GM21390 (cell line): ENCODE results near the gene TTC33.
"Not testable (repeated sequence)": the region's sequence is repeated elsewhere in the genome, so short reads cannot be mapped to it uniquely, and the experiment has no call there.

Experiments used
- ATAC-seq: cut with Tn5 transposase; IDR thresholded peaks from one replicate; pipeline ENCODE4 v1.9.1; 2021; ENCODE audit not compliant: unreplicated experiment

Gene TTC33

GRCh38 chr5:40720069-40720468 lies 35.7 kb downstream of the TTC33 start:
- no peak for ATAC-seq

- ATAC-seq = no peak
Measured at GRCh38 chr5:40717281-40717680, 38.5 kb downstream of the TTC33 start.

GRCh38 chr5:40716590-40716989 lies 39.2 kb downstream of the TTC33 start:
- no peak for ATAC-seq

GRCh38 chr5:40716000-40716399 lies 39.8 kb downstream of the TTC33 start:
- no peak for ATAC-seq

- no peak for ATAC-seq
Measured at GRCh38 chr5:40714001-40714400, 41.8 kb downstream of the TTC33 start.

GRCh38 chr5:40710575-40710974 lies 45.2 kb downstream of the TTC33 start:
- not testable (repeated sequence) for ATAC-seq

GRCh38 chr5:40705484-40705883 lies 50.3 kb downstream of the TTC33 start:
- not testable (repeated sequence) for ATAC-seq

GRCh38 chr5:40702027-40702426 lies 53.7 kb downstream of the TTC33 start:
- ATAC-seq = not testable (repeated sequence)

GRCh38 chr5:40700116-40700782 lies 55.5 kb downstream of the TTC33 start:
- no peak for ATAC-seq

GRCh38 chr5:40694433-40694832 lies 61.3 kb downstream of the TTC33 start:
- ATAC-seq = no peak

GRCh38 chr5:40691894-40692293 lies 63.9 kb downstream of the TTC33 start:
- ATAC-seq = no peak

- ATAC-seq = no peak
Measured at GRCh38 chr5:40690267-40690666, 65.5 kb downstream of the TTC33 start.

GRCh38 chr5:40689438-40689837 lies 66.3 kb downstream of the TTC33 start:
- peak; percentile 55 for ATAC-seq

GRCh38 chr5:40688996-40689395 lies 66.8 kb downstream of the TTC33 start:
- ATAC-seq = no peak

- peak; percentile 85 for ATAC-seq
Measured at GRCh38 chr5:40688127-40688761, 67.5 kb downstream of the TTC33 start.

- ATAC-seq = no peak
Measured at GRCh38 chr5:40687321-40687720, 68.4 kb downstream of the TTC33 start.

GRCh38 chr5:40685976-40686486 lies 69.7 kb downstream of the TTC33 start:
- no peak for ATAC-seq

- ATAC-seq = no peak
Measured at GRCh38 chr5:40685193-40685592, 70.6 kb downstream of the TTC33 start.

- no peak for ATAC-seq
Measured at GRCh38 chr5:40683305-40683704, 72.5 kb downstream of the TTC33 start.

- ATAC-seq = no peak
Measured at GRCh38 chr5:40682154-40683017, 73.4 kb downstream of the TTC33 start.

- peak; percentile 24 for ATAC-seq
Measured at GRCh38 chr5:40681363-40682153, 74.2 kb downstream of the TTC33 start.
